HCT116 (cell line): ENCODE measurements around the gene GTF3C4.

Source experiments
- CTCF ChIP-seq, 3 experiments: fragments of 200-600 bp in 1 of 3; sonication (generic) in 1 of 3; IDR thresholded peaks in 2 of 3; conservative IDR thresholded peaks in 1 of 3; 2 replicates each; pipeline ENCODE4 v1.5.1; 2012 to 2017; ENCODE audit warnings: low read depth in 2 of 3, low read length in 2 of 3, antibody characterized with exemption in 1 of 3, borderline replicate concordance in 1 of 3, control low read depth in 1 of 3, mild to moderate bottlenecking in 1 of 3, mixed read lengths in 1 of 3, mixed run types in 1 of 3, moderate library complexity in 1 of 3; ENCODE audit not compliant: insufficient read depth in 1 of 3
- EZH2 ChIP-seq: fragments of 200-600 bp; sonication (generic); IDR thresholded peaks from 2 replicates; pipeline ENCODE4 v1.6.1; 2017; ENCODE audit warnings: antibody characterized with exemption, mixed run types
- POLR2A ChIP-seq: IDR thresholded peaks from 2 replicates; pipeline ENCODE4 v1.7.0; 2011; ENCODE audit warnings: borderline replicate concordance; ENCODE audit not compliant: insufficient read depth, insufficient read length; ENCODE audit errors: extremely low read depth
- POLR2AphosphoS5 ChIP-seq: IDR thresholded peaks from 2 replicates; pipeline ENCODE4 v1.6.1; 2011; ENCODE audit warnings: mild to moderate bottlenecking, low read depth, low read length, moderate library complexity
- RAD21 ChIP-seq: IDR thresholded peaks from 2 replicates; pipeline ENCODE4 v1.6.1; 2012; ENCODE audit warnings: low read depth, mild to moderate bottlenecking
- SIN3A ChIP-seq: IDR thresholded peaks from 2 replicates; pipeline ENCODE4 v1.6.1; 2012; ENCODE audit warnings: low read depth
- TCF7L2 ChIP-seq: IDR thresholded peaks from 2 replicates; pipeline ENCODE4 v1.7.0; 2011; ENCODE audit warnings: borderline replicate concordance, inconsistent platforms; ENCODE audit not compliant: insufficient read depth, insufficient read length; ENCODE audit errors: extremely low read depth

GRCh38 chr9:132733260-132733815 is 63.1 kb downstream of the GTF3C4 start:
- TF ChIP-seq CTCF (IDR thresholded peaks at IDR 0.05 in 2 of 3, conservative IDR thresholded peaks at IDR 0.05 in 1 of 3; ENCODE audit: borderline replicate concordance in 1 of 3, insufficient read depth in 1 of 3, low read depth in 2 of 3, low read length in 2 of 3) = no peak
- TF ChIP-seq POLR2AphosphoS5 = no peak
- no peak for TF ChIP-seq RAD21
- TF ChIP-seq SIN3A = no peak
- no peak for TF ChIP-seq TCF7L2
- no peak for TF ChIP-seq POLR2A
- no peak for TF ChIP-seq EZH2
